Transverse colon (tissue), 4 donors: ENCODE data around the gene STX8.

Experiments used
- CTCF ChIP-seq, 5 experiments: fragments of 200-600 bp in 3 of 5; fragments of 450-650 bp in 2 of 5; sonication (generic) in 3 of 5; IDR thresholded peaks; 1 replicate in 2 of 5; 2 replicates in 3 of 5; pipeline ENCODE4 v1.5.1; 2016 to 2017; ENCODE audit warnings: antibody characterized with exemption in 5 of 5, inconsistent platforms in 3 of 5, mild to moderate bottlenecking in 2 of 5, moderate library complexity in 1 of 5
- POLR2A ChIP-seq: fragments of 450-650 bp; IDR thresholded peaks from one replicate; pipeline ENCODE4 v1.6.1; 2016; ENCODE audit warnings: antibody characterized with exemption, mild to moderate bottlenecking, moderate library complexity
- POLR2AphosphoS5 ChIP-seq, 3 donors: sonication (generic); formaldehyde crosslinking; IDR thresholded peaks; one replicate each; pipeline ENCODE4 v1.6.1; 2016; ENCODE audit warnings: antibody characterized with exemption in 3 of 3

- no peak for TF ChIP-seq POLR2A
- no peak for TF ChIP-seq CTCF (IDR thresholded peaks at IDR 0.05)
- TF ChIP-seq POLR2AphosphoS5 (IDR thresholded peaks at IDR 0.05): no peak
Observed at GRCh38 chr17:9339958-9340357, 235.7 kb downstream of the STX8 start.
